Measurements from ENCODE around the gene PAM16.

The PAM16 gene

GRCh38 chr16:4293181-4293716 lies 57.9 kb downstream of the PAM16 start:
- no peak for DNase-seq

GRCh38 chr16:4291699-4292098 lies 59.4 kb downstream of the PAM16 start:
- no peak for DNase-seq

All from activated effector memory CD4-positive, alpha-beta T cell treated with Interleukin-2 at 50 U/mL for 16 hours (primary cell).